HepG2 (cell line): ENCODE measurements around the gene LPIN3. TPM values are rescaled to one million over a fixed set of nuclear protein-coding genes. Genes with fewer than 3 reads are reported as not detected.

ENCODE experiments used
- CSRNP2 ChIP-seq: sonication (generic); formaldehyde crosslinking; conservative IDR thresholded peaks from 2 replicates; pipeline ENCODE4 v1.8.0; 2022; ENCODE audit warnings: low read depth, missing genetic modification reagents
- DR1 ChIP-seq: sonication (generic); formaldehyde crosslinking; IDR thresholded peaks from 2 replicates; pipeline ENCODE4 v1.8.0; 2021; ENCODE audit warnings: mild to moderate bottlenecking, missing genetic modification reagents, inconsistent platforms
- EEA1 ChIP-seq: sonication (generic); formaldehyde crosslinking; IDR thresholded peaks from 2 replicates; pipeline ENCODE4 v1.5.1; 2020; ENCODE audit warnings: mild to moderate bottlenecking, missing genetic modification reagents, borderline replicate concordance
- ERF ChIP-seq: IDR thresholded peaks from 2 replicates; pipeline ENCODE4 v1.6.1; 2018; ENCODE audit warnings: missing biosample characterization, missing genetic modification reagents
- ISL2 ChIP-seq: sonication (generic); formaldehyde crosslinking; IDR thresholded peaks from 2 replicates; pipeline ENCODE4 v1.5.0; 2020; ENCODE audit warnings: missing genetic modification reagents
- RFX5 ChIP-seq: IDR thresholded peaks from 2 replicates; pipeline ENCODE4 v1.6.1; 2011; ENCODE audit warnings: low read depth, low read length, improper control_type of control experiment
- RNF219 ChIP-seq: sonication (generic); formaldehyde crosslinking; IDR thresholded peaks from 2 replicates; pipeline ENCODE4 v1.5.0; 2020; ENCODE audit warnings: mild to moderate bottlenecking, missing genetic modification reagents
- RXRA ChIP-seq: sonication (generic); formaldehyde crosslinking; IDR thresholded peaks from 2 replicates; pipeline ENCODE4 v1.5.1; 2020; ENCODE audit warnings: missing genetic modification reagents
- SETDB1 ChIP-seq: sonication (generic); formaldehyde crosslinking; IDR thresholded peaks from 2 replicates; pipeline ENCODE4 v1.5.1; 2020; ENCODE audit warnings: missing genetic modification reagents, mild to moderate bottlenecking, borderline replicate concordance
- TCF7L2 ChIP-seq: IDR thresholded peaks from 2 replicates; pipeline ENCODE4 v1.6.1; 2011; ENCODE audit warnings: mild to moderate bottlenecking, low read depth, low read length, moderate library complexity
- ZFP36 ChIP-seq: fragments of 150-350 bp; IDR thresholded peaks from 2 replicates; pipeline ENCODE4 v1.6.1; 2018; ENCODE audit warnings: borderline replicate concordance, low read length, low read depth; ENCODE audit not compliant: partially characterized antibody
- ZKSCAN1 ChIP-seq: fragments of 150-350 bp; IDR thresholded peaks from 2 replicates; pipeline ENCODE4 v1.6.1; 2014; ENCODE audit warnings: low read length
- ZNF136 ChIP-seq: sonication (generic); formaldehyde crosslinking; IDR thresholded peaks from 2 replicates; pipeline ENCODE4 v1.8.1; 2022; ENCODE audit warnings: low read depth, mild to moderate bottlenecking, moderate library complexity, missing genetic modification reagents
- ZNF138 ChIP-seq: sonication (generic); formaldehyde crosslinking; IDR thresholded peaks from 2 replicates; pipeline ENCODE4 v1.5.0; 2020; ENCODE audit warnings: mild to moderate bottlenecking, low read depth, missing genetic modification reagents
- ZNF333 ChIP-seq: sonication (generic); formaldehyde crosslinking; IDR thresholded peaks from 2 replicates; pipeline ENCODE4 v1.4.0; 2020; ENCODE audit warnings: mild to moderate bottlenecking, missing genetic modification reagents, borderline replicate concordance
- ZNF646 ChIP-seq: sonication (generic); formaldehyde crosslinking; IDR thresholded peaks from 2 replicates; pipeline ENCODE4 v1.9.0; 2021; ENCODE audit warnings: mild to moderate bottlenecking, missing genetic modification reagents
- polyA plus RNA-seq, 8 experiments: library from polyadenylated mRNA; depleted of rRNA in 3 of 8; stranded (reverse) in 7 of 8; unstranded in 1 of 8; fragments of >200 nt; fragmentation: Illumina TruSeq in 4 of 8; extraction: Trizol in 4 of 8; gene quantifications; 2 replicates each; pipeline versions ENCODE4 v1.2.1 to v1.2.3, GENCODE V29; 2011 to 2016; ENCODE audit warnings: low read depth in 4 of 8, missing spikeins in 1 of 8, mixed read lengths in 1 of 8; ENCODE audit not compliant: insufficient read depth in 1 of 8
- total RNA-seq, 5 experiments: library from RNA; depleted of rRNA; stranded (reverse); fragments of >200 nt; fragmentation: Illumina TruSeq; extraction: Trizol; gene quantifications; 2 replicates each; pipeline ENCODE4 v1.2.3, GENCODE V29; 2016; ENCODE audit warnings: low read depth in 1 of 5

LPIN3 gene
- total and polyA plus RNA-seq, 2 of the 13 experiments (the other 11 are each of a cell fraction or from before 2014, with no cell fraction given): 14.2 to 28.6 TPM

GRCh38 chr20:41329435-41330342 lies 10.9 kb upstream of the LPIN3 start (continued):
- TF ChIP-seq CSRNP2 (CRISPR knock-in tag): no peak
- no peak for TF ChIP-seq DR1 (CRISPR knock-in tag)
- peak; percentile 78; the same call in 1 of the 2 replicates for TF ChIP-seq ERF (CRISPR knock-in tag)
- no peak for TF ChIP-seq RNF219
- TF ChIP-seq ZNF646: no peak
- TF ChIP-seq EEA1 (CRISPR knock-in tag): 0 out of 2 replicates have a peak, but pooled peaks have one; percentile 75
- TF ChIP-seq ZNF136 (CRISPR knock-in tag): peak; percentile 98
- TF ChIP-seq ISL2 (CRISPR knock-in tag): peak; percentile 20; the same call in 1 of the 2 replicates
- peak; percentile 91 for TF ChIP-seq ZKSCAN1
- TF ChIP-seq RXRA (CRISPR knock-in tag): no peak
- TF ChIP-seq RFX5: no peak
- TF ChIP-seq ZNF138 (CRISPR knock-in tag): no peak
- TF ChIP-seq ZFP36: no peak
- no peak for TF ChIP-seq SETDB1 (CRISPR knock-in tag)
- TF ChIP-seq TCF7L2: no peak
- no peak for TF ChIP-seq ZNF333 (CRISPR knock-in tag)
